DMS153 treated with DMSO at 0.1 percent for 48 hours (cell line): Measurements from ENCODE around the gene APOC3.
"Not testable (repeated sequence)": the region's sequence is repeated elsewhere in the genome, so short reads cannot be mapped to it uniquely, and the experiment has no call there.

Source experiments
- DNase-seq: peaks from one replicate; lab custom pipeline; 2025; ENCODE audit not compliant: unreplicated experiment; lab: John Stamatoyannopoulos, UW

Gene APOC3

DNA sequence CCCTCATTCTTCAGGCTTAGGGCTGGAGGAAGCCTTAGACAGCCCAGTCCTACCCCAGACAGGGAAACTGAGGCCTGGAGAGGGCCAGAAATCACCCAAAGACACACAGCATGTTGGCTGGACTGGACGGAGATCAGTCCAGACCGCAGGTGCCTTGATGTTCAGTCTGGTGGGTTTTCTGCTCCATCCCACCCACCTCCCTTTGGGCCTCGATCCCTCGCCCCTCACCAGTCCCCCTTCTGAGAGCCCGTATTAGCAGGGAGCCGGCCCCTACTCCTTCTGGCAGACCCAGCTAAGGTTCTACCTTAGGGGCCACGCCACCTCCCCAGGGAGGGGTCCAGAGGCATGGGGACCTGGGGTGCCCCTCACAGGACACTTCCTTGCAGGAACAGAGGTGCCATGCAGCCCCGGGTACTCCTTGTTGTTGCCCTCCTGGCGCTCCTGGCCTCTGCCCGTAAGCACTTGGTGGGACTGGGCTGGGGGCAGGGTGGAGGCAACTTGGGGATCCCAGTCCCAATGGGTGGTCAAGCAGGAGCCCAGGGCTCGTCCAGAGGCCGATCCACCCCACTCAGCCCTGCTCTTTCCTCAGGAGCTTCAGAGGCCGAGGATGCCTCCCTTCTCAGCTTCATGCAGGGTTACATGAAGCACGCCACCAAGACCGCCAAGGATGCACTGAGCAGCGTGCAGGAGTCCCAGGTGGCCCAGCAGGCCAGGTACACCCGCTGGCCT, 641 bp downstream of the APOC3 start:
- no peak for DNase-seq

DNA sequence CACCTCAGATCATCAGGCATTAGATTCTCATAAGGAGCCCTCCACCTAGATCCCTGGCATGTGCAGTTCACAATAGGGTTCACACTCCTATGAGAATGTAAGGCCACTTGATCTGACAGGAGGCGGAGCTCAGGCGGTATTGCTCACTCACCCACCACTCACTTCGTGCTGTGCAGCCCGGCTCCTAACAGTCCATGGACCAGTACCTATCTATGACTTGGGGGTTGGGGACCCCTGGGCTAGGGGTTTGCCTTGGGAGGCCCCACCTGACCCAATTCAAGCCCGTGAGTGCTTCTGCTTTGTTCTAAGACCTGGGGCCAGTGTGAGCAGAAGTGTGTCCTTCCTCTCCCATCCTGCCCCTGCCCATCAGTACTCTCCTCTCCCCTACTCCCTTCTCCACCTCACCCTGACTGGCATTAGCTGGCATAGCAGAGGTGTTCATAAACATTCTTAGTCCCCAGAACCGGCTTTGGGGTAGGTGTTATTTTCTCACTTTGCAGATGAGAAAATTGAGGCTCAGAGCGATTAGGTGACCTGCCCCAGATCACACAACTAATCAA, 2.2 kb downstream of the APOC3 start:
- no peak for DNase-seq

DNA sequence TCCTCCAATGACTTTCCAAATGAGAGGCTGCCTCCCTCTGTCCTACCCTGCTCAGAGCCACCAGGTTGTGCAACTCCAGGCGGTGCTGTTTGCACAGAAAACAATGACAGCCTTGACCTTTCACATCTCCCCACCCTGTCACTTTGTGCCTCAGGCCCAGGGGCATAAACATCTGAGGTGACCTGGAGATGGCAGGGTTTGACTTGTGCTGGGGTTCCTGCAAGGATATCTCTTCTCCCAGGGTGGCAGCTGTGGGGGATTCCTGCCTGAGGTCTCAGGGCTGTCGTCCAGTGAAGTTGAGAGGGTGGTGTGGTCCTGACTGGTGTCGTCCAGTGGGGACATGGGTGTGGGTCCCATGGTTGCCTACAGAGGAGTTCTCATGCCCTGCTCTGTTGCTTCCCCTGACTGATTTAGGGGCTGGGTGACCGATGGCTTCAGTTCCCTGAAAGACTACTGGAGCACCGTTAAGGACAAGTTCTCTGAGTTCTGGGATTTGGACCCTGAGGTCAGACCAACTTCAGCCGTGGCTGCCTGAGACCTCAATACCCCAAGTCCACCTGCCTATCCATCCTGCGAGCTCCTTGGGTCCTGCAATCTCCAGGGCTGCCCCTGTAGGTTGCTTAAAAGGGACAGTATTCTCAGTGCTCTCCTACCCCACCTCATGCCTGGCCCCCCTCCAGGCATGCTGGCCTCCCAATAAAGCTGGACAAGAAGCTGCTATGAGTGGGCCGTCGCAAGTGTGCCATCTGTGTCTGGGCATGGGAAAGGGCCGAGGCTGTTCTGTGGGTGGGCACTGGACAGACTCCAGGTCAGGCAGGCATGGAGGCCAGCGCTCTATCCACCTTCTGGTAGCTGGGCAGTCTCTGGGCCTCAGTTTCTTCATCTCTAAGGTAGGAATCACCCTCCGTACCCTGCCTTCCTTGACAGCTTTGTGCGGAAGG, 2.9 kb downstream of the APOC3 start:
- no peak for DNase-seq

DNA sequence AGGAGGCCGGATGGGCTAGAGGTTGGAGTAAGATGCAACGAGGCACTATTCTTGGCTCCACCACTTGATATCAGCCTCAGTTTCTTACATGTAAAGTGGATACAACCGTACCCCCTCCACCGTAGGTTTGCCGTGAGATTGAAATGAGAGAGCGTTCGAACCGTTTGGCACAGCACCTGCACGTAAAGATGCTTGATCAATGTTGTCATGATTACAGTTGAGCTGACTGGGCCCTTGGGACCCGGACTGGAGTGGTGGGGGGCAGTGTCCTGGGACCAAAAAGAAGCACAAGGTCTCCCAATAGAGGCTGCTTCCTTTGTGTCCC, 3.7 kb downstream of the APOC3 start:
- DNase-seq, result no peak

DNA sequence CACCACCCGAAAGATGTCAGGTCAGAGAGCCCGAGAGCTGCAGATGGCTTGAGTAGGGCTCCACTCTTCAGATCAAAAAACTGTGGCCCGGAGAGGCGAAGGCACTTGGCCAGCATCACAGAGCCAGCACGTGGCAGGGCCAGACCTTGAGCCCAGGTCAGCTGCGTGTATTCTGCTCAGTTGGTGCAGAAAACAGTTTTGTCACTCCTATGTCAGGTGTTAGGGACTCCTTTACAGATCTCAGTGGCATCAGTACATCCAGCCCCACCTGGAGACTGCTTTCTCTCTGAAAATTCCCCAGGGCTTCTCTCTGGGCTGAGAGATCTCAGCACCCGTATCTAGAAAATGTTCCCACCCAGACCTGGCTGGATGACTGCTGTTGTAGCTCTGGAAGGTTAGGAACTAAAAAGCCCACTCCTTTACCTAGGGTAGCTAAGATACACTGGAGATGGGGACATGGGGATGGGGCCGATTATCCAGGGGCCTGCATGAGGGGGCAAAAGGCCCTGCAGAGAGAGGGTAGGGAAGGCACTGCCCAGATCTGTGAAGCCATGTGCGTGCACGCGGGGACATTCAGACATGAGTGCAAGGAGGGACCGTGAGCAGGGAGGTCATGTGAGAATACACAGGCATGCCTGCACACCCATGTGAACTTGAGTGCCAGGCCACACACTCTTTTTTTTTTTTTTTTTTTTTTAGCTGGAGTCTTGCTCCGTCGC, 4.3 kb downstream of the APOC3 start:
- no peak for DNase-seq

DNA sequence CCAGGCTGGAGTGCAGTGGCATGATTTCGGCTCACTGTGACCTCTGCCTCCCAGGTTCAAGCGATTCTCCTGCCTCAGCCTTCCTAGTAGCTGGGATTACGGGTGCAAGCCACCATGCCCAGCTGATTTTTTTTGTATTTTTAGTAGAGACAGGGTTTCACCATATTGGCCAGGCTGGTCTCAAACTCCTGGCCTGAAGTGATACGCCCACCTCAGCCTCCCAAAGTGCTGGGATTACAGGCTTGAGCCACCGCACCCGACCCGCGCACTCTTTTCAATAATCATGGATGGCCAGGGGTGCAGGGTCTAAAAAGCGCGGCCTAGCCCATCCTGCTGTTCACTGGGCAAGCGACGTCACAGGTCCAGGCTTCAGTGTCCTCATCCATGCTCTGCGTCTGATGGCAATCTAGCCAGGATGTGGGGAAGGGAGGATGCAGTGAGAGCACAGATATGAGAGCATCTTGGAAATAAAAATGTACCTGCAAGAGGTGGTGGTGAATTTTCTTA, 4.9 kb downstream of the APOC3 start:
- not testable (repeated sequence) for DNase-seq

DNA sequence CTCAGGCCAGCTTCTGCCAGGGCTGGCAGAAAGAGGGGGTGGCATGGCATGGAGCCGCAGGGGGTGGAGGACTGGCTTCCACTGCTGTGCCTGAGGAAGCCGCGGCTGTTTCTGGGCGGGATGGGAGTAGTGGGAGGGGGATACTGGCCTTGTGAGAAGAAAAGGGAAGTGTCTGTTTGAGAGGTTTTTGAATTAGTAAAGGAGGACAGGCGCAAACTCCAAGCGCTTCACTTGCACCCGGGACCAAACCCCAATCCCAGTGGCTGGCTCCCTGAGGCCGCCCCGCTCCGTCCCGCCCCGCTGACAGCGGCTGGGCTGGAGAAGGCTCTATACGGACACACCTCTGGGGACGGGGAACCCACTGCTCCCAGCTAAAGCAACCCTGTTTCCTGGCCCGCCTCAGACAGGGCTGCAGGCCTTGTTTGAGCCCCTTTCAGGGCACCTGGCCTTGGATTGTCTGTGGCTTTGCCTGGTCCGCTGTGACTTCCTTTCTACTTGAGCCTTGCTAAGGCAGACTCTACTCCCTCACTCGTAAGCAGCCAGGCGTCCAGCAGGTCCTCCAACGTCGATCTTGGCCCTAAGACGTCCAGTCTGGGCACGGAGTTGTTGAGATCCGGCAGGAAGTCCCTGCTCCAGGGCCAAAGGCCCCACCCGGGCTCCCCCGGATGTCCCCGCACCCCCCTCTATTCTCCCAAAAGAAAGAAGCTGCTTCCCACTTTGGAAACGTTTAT, 5.5 kb downstream of the APOC3 start:
- DNase-seq, result no peak

DNA sequence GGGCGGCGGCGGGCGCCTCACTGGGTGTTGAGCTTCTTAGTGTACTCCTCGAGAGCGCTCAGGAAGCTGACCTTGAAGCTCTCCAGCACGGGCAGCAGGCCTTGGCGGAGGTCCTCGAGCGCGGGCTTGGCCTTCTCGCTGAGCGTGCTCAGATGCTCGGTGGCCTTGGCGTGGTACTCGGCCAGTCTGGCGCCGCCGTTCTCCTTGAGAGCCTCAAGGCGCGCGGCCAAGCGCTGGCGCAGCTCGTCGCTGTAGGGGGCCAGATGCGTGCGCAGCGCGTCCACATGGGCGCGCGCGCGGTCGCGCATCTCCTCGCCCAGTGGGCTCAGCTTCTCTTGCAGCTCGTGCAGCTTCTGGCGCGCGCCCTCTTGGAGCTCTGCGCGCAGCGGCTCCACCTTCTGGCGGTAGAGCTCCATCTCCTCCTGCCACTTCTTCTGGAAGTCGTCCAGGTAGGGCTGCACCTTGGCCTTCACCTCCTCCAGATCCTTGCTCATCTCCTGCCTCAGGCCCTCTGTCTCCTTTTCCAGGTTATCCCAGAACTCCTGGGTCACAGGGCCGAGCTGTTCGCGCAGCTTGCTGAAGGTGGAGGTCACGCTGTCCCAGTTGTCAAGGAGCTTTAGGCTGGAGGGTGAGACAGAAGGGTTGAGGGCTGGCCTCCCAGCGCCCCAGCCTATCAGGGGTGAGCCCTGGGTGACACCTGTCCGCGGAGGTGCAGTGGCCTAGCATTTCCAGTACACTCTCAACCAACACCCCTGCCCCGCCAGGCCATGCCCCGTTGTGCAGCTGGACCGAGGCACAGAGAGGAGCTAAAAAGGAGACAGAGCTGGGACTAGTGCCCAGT, 6.3 kb downstream of the APOC3 start:
- DNase-seq, result peak; percentile 68

DNA sequence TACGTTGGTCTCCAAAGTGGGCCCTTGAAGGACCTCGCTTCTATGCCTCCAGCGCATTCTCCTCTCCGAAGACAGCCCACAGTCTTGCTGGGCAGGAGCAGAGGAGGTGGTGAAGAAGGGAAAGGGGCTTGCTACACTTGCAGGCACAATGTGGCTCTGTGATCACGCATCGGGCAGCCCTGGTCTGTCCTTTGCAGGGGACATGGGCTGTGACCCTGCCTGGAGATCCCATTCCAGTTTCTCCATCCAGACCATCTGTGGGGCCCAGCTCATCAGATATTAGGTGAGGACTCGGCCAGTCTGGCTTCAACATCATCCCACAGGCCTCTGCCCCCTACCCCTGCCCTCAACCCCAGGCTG, 6.9 kb downstream of the APOC3 start:
- DNase-seq, result no peak

DNA sequence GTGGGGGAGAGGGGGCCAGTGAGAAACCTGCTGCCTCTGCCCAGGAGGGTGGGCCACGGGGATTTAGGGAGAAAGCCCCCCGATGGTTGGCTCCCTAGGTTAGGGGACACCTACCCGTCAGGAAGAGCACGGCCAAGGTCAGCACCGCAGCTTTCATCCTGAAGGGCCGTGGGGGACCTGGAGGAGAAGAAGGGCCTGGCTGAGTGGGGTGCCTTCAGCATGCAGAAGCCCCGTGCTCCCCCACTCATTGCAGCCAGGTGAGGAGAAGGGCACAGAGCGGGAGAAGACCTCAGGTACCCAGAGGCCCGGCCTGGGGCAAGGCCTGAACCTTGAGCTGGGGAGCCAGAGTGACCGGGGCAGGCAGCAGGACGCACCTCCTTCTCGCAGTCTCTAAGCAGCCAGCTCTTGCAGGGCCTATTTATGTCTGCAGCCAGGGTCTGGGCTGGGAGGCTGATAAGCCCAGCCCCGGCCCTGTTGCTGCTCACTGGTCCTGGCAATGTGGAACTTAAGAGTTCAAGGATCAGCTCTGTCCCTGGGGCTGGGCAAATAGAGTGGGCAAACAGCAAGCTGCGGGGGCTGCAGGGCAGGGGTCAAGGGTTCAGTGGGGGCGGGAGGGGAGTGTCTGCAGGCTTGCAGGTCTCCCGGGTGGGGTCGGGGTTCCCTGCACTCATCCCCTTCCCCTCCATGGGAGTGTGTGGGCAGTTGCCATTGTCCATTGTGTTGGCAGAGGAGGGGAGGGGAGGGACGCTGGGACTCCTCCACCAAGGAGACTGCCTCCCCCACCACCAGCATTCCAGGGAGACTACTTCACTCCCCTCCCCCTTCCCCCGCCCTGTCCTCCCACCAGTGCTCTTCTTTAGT, 7.8 kb downstream of the APOC3 start, which contains the start of gene APOA1:
Gene APOA1, minus strand, starts transcription at position 392 of the 861 bp plus-strand sequence. Its CDS starts 235 bp downstream, at position 157.
- no peak for DNase-seq

DNA sequence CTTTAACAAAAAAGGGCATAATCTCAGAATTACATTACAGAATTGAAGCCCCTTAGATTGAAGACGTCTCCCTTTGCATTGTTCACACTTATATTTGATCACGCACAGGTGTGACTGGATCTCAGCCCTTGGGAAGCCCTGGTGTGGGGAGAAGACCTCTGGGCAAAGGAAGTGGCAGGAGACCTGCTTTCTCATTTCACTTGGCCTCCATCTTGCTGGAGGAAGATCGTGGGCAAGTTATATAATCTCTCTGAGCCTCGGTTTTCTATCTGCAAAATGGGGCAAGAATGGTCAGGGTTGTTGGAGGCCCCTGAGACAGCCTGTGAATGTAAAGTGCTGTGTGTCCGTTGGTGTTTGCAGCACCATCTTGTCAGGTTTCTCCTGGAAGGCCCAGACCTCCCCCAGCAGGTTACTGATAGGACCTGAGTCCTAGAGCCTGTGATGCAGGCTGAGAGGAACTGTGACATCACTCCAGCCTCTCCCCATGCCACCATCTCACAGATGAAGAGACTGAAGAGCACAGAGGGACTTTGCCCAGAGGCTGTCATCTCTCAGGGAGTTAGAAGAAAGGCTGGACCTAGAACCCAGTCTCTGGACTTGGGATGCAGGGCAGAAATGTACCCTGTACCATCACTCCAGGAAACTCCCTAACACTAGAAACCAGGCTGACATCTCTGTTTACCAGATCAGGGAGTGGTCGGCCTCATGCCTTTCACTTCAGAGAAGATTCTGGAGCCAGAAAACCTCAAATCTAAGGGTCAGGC, 8.8 kb downstream of the APOC3 start:
- no peak for DNase-seq

DNA sequence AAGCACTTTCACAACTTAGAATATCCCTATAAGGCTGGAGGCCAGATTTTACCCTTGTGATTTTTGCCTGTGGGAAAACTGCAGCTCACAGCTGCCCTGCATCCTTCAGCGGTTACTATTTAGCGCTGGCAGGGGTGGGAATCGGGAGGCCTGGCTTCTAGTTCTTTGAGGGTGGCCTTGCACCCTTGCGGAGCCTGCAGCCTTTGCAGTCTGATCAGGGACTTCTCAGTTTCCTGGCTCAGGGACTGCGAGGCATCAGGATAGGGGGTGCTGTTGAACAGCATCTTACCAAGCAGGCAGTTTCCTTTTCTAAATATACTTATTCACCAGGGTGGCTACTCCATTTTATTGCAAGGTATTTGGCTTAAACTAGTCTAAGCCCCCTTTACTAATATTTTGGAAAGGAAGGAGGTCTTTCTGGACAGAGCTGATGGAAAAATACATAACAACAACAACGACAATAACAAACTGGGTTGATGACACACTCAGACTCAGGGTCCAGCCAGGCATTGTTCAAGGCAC, 10.6 kb downstream of the APOC3 start:
- no peak for DNase-seq

DNA sequence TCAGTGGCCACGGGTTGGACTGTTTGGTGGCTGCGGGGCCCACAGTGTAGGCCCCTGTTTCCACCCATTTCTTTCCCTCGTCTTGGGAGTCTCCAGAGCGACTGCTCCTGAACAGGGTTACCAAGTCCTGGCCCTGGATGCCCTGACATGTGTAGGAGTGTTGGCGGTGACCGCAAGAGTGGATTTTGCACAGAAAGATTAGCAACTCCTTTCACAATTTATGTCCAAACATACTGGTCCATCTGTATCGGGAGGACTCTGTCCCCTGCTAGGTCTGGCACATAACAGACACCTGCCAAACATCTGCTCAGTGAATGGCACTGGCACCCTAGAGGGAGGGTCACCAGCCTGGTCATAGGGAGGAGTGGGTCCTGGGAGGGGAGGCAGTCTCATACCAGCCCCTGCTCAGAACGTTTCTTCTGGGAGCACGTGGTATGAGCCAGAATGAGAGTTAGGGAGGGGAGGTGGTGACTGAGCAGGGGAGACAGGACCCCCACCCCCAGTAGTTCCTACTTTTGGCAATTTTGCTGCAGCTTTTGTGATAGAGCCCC, 11.1 kb downstream of the APOC3 start:
- DNase-seq, result no peak

DNA sequence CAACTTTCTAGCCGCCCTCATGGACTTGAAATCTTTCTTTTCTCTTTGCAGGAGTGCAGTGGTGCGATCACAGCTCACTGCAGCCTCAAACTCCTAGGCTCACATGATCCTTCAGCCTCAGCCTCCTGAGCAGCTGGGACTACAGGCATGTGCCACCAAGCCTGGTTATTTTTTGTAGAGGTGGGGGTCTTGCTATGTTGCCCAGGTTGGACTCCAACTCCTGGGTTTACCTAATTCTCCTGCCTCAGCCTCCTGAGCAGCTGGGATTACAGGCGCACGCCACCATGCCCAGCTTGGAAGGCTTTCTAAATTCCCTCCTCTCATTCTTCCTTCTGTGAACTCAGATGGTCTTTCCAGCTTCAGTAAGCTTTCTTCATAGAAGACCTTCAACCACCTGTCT, 12.4 kb downstream of the APOC3 start:
- no peak for DNase-seq

DNA sequence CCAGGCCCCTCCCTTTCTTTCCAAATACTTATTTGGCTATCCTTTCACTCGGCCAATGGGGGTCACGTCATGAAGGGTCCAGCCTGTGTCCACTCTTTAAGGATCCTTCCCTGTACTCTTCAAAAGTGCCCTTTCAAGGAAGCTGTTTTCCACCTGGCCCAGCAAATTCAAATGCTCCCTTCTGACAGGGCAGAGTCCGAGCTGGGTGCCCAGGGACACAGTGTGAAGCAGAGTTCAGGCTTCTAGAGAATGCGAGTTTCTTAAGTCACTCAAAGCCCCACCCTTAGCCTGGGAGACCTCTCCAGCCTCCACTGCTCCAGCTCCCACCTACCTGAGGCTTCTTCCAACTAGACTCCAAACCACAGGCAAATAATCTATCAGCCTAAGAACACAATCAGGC, 13.2 kb downstream of the APOC3 start:
- no peak for DNase-seq

DNA sequence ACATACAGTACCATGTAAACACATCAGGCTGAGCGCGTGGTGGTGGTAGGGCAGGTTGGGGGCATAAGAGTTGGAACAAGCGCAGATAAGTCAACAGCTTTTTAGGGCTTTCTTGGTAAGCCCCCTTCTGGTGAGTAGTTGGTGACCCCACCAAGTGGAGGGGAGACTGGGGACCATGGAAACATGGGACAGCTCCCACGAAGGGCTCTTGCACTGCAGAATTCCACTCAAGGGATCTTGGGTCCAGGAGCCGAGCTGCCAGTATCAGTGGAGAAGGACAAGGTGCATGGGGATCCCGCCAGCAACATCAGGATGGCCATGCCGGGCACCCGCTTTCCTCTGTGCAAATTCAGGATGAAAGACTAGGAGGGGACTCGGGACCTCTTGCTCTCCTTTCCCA, 14.0 kb downstream of the APOC3 start:
- DNase-seq, result no peak

DNA sequence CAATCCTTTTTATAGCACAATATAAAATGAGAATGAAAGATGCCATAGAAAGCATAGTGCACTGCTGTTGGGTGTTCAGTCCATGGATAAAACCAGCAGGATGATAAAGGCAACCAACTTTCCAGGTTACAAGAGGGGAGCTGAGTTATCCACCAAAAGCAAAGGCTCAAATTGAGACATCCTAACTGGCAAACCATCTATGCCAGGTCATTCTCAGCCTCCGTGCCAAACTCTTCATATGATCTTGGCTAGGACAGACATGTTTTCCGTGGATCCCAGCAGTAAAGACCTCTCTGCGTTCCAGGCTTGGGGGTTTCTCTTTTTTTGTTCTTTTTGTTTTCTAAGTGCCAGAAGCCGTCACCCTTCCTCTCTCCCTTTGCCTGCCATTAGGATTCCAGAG, 15.0 kb downstream of the APOC3 start:
- DNase-seq, result no peak
